PC-3 (cell line): Measurements from ENCODE around the gene PNRC2. TPM values are rescaled to one million over a fixed set of nuclear protein-coding genes. Genes with fewer than 3 reads are reported as not detected.
"Not testable (repeated sequence)": the region's sequence is repeated elsewhere in the genome, so short reads cannot be mapped to it uniquely, and the experiment has no call there.

Experiments used
- ATAC-seq: fragments of 200-7000 bp; cut with Tn5 transposase; 2 replicates; pipeline ENCODE4 v1.9.1; 2020; ENCODE audit warnings: mild to moderate bottlenecking, moderate library complexity
- BruUV-seq: library from RNA; stranded (reverse); fragments of 400-500 nt; replicated peaks from 2 replicates; lab custom pipeline; 2021; lab: Mats Ljungman, UMichigan
- CTCF ChIA-PET: fragments of 300-600 bp; sonication (Branson Sonifier 250); formaldehyde crosslinking; loops from one replicate; lab custom pipeline; 2022; ENCODE audit warnings: antibody characterized with exemption; lab: Charles Lee
- POLR2A ChIA-PET: fragments of 300-600 bp; sonication (Branson Sonifier 250); formaldehyde crosslinking; loops from one replicate; lab custom pipeline; 2022; ENCODE audit warnings: antibody characterized with exemption; ENCODE audit not compliant: unreplicated experiment; lab: Charles Lee
- DNase-seq: peaks from one replicate; pipeline ENCODE4 v3.0.0-alpha.2; 2015
- H2AFZ ChIP-seq: fragments of 300-600 bp; sonication (generic); 2 replicates; pipeline ENCODE4 v1.6.0; 2016; ENCODE audit warnings: antibody characterized with exemption, low read length
- H3F3A ChIP-seq: fragments of 300-600 bp; sonication (generic); one replicate; pipeline ENCODE4 v1.6.0; 2017; ENCODE audit warnings: antibody characterized with exemption, low read length, control low read depth, mild to moderate bottlenecking; ENCODE audit not compliant: unreplicated experiment
- H3K27ac ChIP-seq: fragments of 300-600 bp; sonication (generic); 2 replicates; pipeline ENCODE4 v1.5.1; 2016; ENCODE audit warnings: mild to moderate bottlenecking, low read length
- H3K27me3 ChIP-seq: fragments of 300-600 bp; sonication (generic); 2 replicates; pipeline ENCODE4 v1.6.1; 2016; ENCODE audit warnings: low read length, mixed read lengths
- H3K36me3 ChIP-seq: fragments of 300-600 bp; sonication (generic); 2 replicates; pipeline ENCODE4 v1.6.1; 2016; ENCODE audit warnings: low read depth, mixed run types, low read length, mixed read lengths
- H3K4me1 ChIP-seq: fragments of 300-600 bp; sonication (generic); 2 replicates; pipeline ENCODE4 v1.5.1; 2016; ENCODE audit warnings: low read length; ENCODE audit not compliant: insufficient read depth
- H3K4me2 ChIP-seq: fragments of 300-600 bp; sonication (generic); 2 replicates; pipeline ENCODE4 v1.6.0; 2016; ENCODE audit warnings: low read length
- H3K4me3 ChIP-seq: fragments of 300-600 bp; sonication (generic); 2 replicates; pipeline ENCODE4 v1.5.1; 2016; ENCODE audit warnings: mild to moderate bottlenecking, low read length, mixed read lengths
- H3K79me2 ChIP-seq: fragments of 300-600 bp; sonication (generic); 2 replicates; pipeline ENCODE4 v1.6.1; 2017; ENCODE audit warnings: low read length, mixed read lengths
- H3K9ac ChIP-seq: fragments of 300-600 bp; sonication (generic); 2 replicates; pipeline ENCODE4 v1.6.0; 2016; ENCODE audit warnings: mild to moderate bottlenecking, low read length
- H3K9me2 ChIP-seq: fragments of 300-600 bp; sonication (generic); replicated peaks from 2 replicates; pipeline ENCODE4 v1.6.1; 2016; ENCODE audit warnings: mixed run types, low read length, mixed read lengths
- H3K9me3 ChIP-seq: fragments of 300-600 bp; sonication (generic); 2 replicates; pipeline ENCODE4 v1.6.1; 2016; ENCODE audit warnings: low read length, mixed read lengths
- H4K20me1 ChIP-seq: fragments of 300-600 bp; sonication (generic); 2 replicates; pipeline ENCODE4 v1.6.1; 2016; ENCODE audit warnings: low read length, mixed read lengths
- EZH2 ChIP-seq: fragments of 300-600 bp; sonication (generic); IDR thresholded peaks from one replicate; pipeline ENCODE4 v1.6.1; 2017; ENCODE audit warnings: antibody characterized with exemption, mild to moderate bottlenecking, low read length; ENCODE audit not compliant: unreplicated experiment
- EZH2phosphoT487 ChIP-seq: fragments of 300-600 bp; sonication (generic); IDR thresholded peaks from 2 replicates; pipeline ENCODE4 v1.6.1; 2018; ENCODE audit warnings: mild to moderate bottlenecking, antibody characterized with exemption, low read length, borderline replicate concordance
- intact Hi-C: fragments of 100-400 bp; cut with micrococcal nuclease; formaldehyde crosslinking; loops from 2 replicates; pipeline ENCODE4 v1.9.0; 2023
- microRNA-seq: library from miRNA; unstranded; fragments of <30 nt; microRNA quantifications from one replicate; pipeline ENCODE4 v1.1.0, GENCODE V29; 2020; ENCODE audit not compliant: unreplicated experiment
- total RNA-seq: library from RNA; depleted of rRNA; stranded (reverse); fragments of >200 nt; gene quantifications from 2 replicates; pipeline ENCODE4 v1.2.3, GENCODE V29; 2014; rRNA removed
- TF ChIP-seq, protein P1 (sequence below): fragments of 300-600 bp; sonication (generic); conservative IDR thresholded peaks from 2 replicates; pipeline ENCODE4 v1.5.1; 2017; ENCODE audit warnings: antibody characterized with exemption, low read depth, mild to moderate bottlenecking, low read length

The PNRC2 gene
- total RNA-seq, 1 experiment from 2014 or later: 45.6 TPM

- no peaks in the 10 kb centered on the region for H3K79me2 ChIP-seq
- ATAC-seq: peak; percentile 98
- H3K27ac ChIP-seq: no peak overlapping the region
- peaks cover 16% of the 10 kb centered on the region for H3K4me1 ChIP-seq
- DNase-seq: peak; percentile 90
- H3K36me3 ChIP-seq: no peaks in the 10 kb centered on the region
- intact Hi-C loops: no loop called here
- ChIA-PET POLR2A (interaction anchor here (0.5 kb wide), 2 partner anchors 36 to 347 kb away, joined by 4 to 9 read pairs; no protein-coding TSS in a partner anchor), CTCF (no interaction called here)
- H3K4me2 ChIP-seq: peak overlapping the region; percentile 47
- H3K27me3 ChIP-seq: no peaks in the 10 kb centered on the region
- peaks cover 5% of the 10 kb centered on the region for H3K9me3 ChIP-seq
- no peak overlapping the region for H3K4me3 ChIP-seq
- H4K20me1 ChIP-seq: no peaks in the 10 kb centered on the region
- no peaks in the 10 kb centered on the region for H3K9me2 ChIP-seq
- no peak overlapping the region for H3K9ac ChIP-seq
- H3F3A ChIP-seq: no peaks in the 10 kb centered on the region
- H2AFZ ChIP-seq: peak overlapping the region; percentile 7; the same call in 1 of the 2 replicates
- TF ChIP-seq, protein P1, sequence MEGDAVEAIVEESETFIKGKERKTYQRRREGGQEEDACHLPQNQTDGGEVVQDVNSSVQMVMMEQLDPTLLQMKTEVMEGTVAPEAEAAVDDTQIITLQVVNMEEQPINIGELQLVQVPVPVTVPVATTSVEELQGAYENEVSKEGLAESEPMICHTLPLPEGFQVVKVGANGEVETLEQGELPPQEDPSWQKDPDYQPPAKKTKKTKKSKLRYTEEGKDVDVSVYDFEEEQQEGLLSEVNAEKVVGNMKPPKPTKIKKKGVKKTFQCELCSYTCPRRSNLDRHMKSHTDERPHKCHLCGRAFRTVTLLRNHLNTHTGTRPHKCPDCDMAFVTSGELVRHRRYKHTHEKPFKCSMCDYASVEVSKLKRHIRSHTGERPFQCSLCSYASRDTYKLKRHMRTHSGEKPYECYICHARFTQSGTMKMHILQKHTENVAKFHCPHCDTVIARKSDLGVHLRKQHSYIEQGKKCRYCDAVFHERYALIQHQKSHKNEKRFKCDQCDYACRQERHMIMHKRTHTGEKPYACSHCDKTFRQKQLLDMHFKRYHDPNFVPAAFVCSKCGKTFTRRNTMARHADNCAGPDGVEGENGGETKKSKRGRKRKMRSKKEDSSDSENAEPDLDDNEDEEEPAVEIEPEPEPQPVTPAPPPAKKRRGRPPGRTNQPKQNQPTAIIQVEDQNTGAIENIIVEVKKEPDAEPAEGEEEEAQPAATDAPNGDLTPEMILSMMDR: no peak
- no TSS peak for BruUV-seq
These were observed 49.8 kb downstream of the PNRC2 start for GRCh38 chr1:24009406-24009805.

- H3K4me3 ChIP-seq: no peak overlapping the region
- intact Hi-C loops: no loop called here
- H4K20me1 ChIP-seq: no peaks in the 10 kb centered on the region
- POLR2A ChIA-PET: no interaction called here
- H2AFZ ChIP-seq: no peak overlapping the region
- H3K4me2 ChIP-seq: no peak overlapping the region
- H3K9ac ChIP-seq: no peak overlapping the region
- no peak overlapping the region for H3K27ac ChIP-seq
- no peaks in the 10 kb centered on the region for H3K79me2 ChIP-seq
- no peaks in the 10 kb centered on the region for H3K9me2 ChIP-seq
- H3K4me1 ChIP-seq: peaks cover 16% of the 10 kb centered on the region
- no TSS peak for BruUV-seq
- no peaks in the 10 kb centered on the region for H3F3A ChIP-seq
- H3K36me3 ChIP-seq: no peaks in the 10 kb centered on the region
- DNase-seq (no peak), ATAC-seq (no peak)
- CTCF ChIA-PET: no interaction called here
- TF ChIP-seq, protein P1: no peak
- no peak for TF ChIP-seq EZH2
- TF ChIP-seq EZH2phosphoT487: no peak
- H3K9me3 ChIP-seq: peaks cover 5% of the 10 kb centered on the region
- H3K27me3 ChIP-seq: no peaks in the 10 kb centered on the region
These were observed 51.0 kb downstream of the PNRC2 start for GRCh38 chr1:24010650-24011049.

DNA sequence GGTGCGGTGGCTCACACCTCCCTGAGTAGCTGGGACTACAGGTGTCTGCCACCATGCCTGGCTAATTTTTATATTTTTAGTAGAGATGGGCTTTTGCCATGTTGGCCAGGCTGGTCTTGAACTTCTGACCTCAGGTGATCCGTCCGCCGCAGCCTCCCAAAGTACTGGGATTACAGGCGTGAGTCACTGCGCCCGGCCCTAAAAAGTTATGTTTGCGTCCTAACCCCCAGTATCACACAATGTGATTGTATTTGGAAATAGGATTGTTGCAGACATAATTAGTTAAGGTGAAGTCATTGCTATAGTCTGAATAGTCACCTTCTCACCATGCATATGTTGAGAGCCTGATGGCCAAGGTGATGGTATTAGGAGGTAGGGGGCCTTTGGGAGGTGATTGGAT, 53.2 kb downstream of the PNRC2 start:
- CTCF ChIA-PET, H3F3A ChIP-seq, H3K9me3 ChIP-seq, BruUV-seq, DNase-seq, H3K79me2 ChIP-seq, H3K9me2 ChIP-seq, H3K27me3 ChIP-seq, intact Hi-C loops, H3K36me3 ChIP-seq, H3K4me3 ChIP-seq, POLR2A ChIA-PET, H3K4me2 ChIP-seq, H2AFZ ChIP-seq, H3K27ac ChIP-seq, H4K20me1 ChIP-seq, H3K9ac ChIP-seq, ATAC-seq: not testable (repeated sequence)
- H3K4me1 ChIP-seq: peaks cover 16% of the 10 kb centered on the region

Small RNA genes lying within 50 kb of the gene (microRNA-seq; reads per million reads assigned to microRNA genes)
- gene MIR378F: not detected

Other genes starting within 250 kb of the PNRC2 start
- gene ELOA, start 216.4 kb upstream of the PNRC2 start, total RNA-seq: 50.7 and 50.9 TPM in 2 replicates
- 107 and 115 TPM in 2 replicates for gene PITHD1, start 181.4 kb upstream of the PNRC2 start, total RNA-seq
- 120 and 142 TPM in 2 replicates for gene LYPLA2, start 168.7 kb upstream of the PNRC2 start, total RNA-seq
- 86.0 and 86.4 TPM in 2 replicates for gene GALE, start 159.1 kb upstream of the PNRC2 start, total RNA-seq
- gene HMGCL, start 134.4 kb upstream of the PNRC2 start, total RNA-seq: 28.2 and 30.8 TPM in 2 replicates
- gene FUCA1, start 91.5 kb upstream of the PNRC2 start, total RNA-seq: 20.3 and 23.4 TPM in 2 replicates
- gene CNR2, start 46.5 kb upstream of the PNRC2 start, total RNA-seq: not detected in 2 replicates
- gene SRSF10, start 20.5 kb downstream of the PNRC2 start, total RNA-seq: 109 and 121 TPM in 2 replicates
- gene MYOM3, start 152.3 kb downstream of the PNRC2 start, total RNA-seq: 0.04 and 0.12 TPM in 2 replicates
- gene IL22RA1, start 183.3 kb downstream of the PNRC2 start, total RNA-seq: 1.2 TPM in 2 replicates
- gene IFNLR1, start 227.5 kb downstream of the PNRC2 start, total RNA-seq: 8.9 and 9.5 TPM in 2 replicates